Left ventricle myocardium superior (tissue), 1 donor: ENCODE measurements around the gene S100A13. TPM values are rescaled to one million over a fixed set of nuclear protein-coding genes. Genes with fewer than 3 reads are reported as not detected.
"Not testable (repeated sequence)": the region's sequence is repeated elsewhere in the genome, so short reads cannot be mapped to it uniquely, and the experiment has no call there.

ENCODE experiments used
- ATAC-seq: fragments of 200-7000 bp; cut with Tn5 transposase; one replicate; pipeline ENCODE4 v1.9.1; 2020; ENCODE audit warnings: mild to moderate bottlenecking, moderate library complexity
- DNase-seq: peaks from one replicate; pipeline ENCODE4 v3.0.0-alpha.2; 2020
- intact Hi-C: fragments of 100-400 bp; cut with micrococcal nuclease; formaldehyde crosslinking; loops from one replicate; pipeline ENCODE4 v1.11.0; 2022
- total RNA-seq: library from RNA; stranded (reverse); fragmentation: NEBNext Ultra II Directional; extraction: Animal tissue kit (Norgen Biotek cat#: 25700); gene quantifications from one replicate; pipeline ENCODE4 v1.2.1, GENCODE V29; 2021
- donor health status: DM: no; HTN: yes; CAD: no; lungs with severe emphysema.

Gene S100A13
- total RNA-seq, 1 donor from 2014 or later = 124 TPM

DNA sequence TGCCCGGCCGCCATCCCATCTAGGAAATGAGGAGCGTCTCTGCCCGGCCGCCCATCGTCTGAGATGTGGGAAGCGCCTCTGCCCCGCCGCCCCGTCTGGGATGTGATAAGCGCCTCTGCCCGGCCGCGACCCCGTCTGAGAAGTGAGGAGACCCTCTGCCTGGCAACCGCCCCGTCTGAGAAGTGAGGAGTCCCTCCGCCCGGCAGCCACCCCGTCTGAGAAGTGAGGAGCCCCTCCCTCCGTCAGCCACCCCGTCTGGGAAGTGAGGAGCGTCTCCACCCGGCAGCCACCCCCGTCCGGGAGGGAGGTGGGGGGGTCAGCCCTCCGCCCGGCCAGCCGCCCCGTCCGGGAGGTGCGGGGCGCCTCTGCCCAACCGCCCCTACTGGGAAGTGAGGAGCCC is 44.5 kb downstream of the S100A13 start:
- intact Hi-C loops, ATAC-seq: not testable (repeated sequence)

DNA sequence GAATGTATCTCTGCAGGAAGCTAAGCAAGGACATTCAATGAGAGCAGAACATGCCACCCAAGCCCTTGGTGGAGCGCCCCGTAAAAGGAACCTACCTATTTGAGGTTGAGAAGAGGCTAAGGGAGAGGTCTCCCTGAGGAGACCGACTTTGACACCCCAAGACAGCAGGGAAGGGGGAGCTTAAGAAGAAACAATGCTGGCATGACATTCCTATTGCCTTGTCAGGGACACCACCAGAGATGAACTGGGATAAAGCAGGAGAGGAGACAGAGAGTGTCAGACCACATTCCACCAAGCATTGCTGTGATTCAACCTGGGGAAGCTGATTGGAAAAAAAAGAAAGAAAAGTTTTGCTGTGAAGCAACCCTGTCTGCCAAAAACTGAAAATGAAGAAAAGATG is 48.4 kb downstream of the S100A13 start:
- DNase-seq = no peak
- ATAC-seq = no peak
- intact Hi-C loops = no loop called here

More for the DNA sequence above, 44.5 kb downstream of the S100A13 start:
- DNase-seq = not testable (repeated sequence)

DNA sequence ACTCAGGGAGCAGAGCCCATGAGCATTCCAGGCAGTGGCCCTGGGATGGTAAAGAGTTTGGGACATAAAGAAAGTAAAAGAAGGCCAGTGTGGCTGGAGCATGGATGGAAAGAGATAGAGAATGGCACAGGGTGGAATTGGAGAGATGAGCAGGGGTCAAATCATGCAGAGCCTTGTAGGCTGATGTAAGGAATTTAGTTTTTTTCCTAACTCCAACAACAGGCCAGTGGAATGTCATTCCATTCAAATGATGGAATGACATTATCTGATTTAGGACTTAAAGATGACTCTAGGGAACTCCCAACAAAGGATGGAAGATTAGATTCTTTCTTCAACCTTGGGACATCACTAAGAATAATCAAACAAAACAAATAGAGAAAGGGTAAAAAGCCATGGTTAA is 48.8 kb downstream of the S100A13 start:
- intact Hi-C loops = no loop called here
- ATAC-seq (no peak), DNase-seq (no peak)

DNA sequence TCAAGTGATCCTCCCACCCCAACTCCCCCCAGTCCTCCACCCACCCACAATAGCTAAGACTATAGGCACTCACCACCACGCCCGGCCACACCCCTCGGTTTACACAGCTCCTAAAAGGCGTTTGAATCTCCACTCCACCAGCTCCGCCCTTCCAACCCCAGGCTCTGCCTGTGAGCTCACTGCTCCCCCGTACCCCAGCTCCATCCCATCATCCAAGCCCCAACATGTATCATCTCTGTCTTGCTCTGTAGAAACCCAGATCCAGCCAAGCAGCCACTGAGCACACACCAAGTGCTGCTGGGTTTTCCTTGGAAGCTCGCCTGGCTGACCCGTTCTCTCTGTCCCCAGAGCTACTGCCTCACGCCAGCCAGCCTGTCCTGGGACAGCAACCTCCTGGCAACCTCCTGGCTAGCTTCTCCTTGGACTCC is 49.7 kb downstream of the S100A13 start:
- ATAC-seq (peak; percentile 28), DNase-seq (no peak)
- intact Hi-C loops = no loop called here

DNA sequence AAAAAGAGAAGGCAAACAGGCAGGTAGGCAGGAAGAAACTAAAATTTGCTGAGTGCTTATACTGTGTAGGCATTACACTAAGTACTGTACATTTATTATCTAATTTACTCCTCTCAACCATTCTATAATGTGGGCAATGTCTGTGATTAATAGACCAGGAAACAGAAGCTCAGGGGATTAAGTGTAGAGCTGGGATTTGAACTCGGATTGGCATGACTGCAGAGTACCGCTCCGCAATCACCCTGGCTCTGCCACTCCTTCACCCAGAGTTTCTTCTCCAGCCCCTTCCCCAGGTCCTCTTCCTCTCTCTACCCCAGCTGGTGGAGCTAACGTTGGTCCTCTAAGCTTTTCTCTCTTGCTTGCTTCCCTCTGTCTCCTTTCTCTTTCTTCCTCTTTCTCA is 50.2 kb downstream of the S100A13 start:
- DNase-seq (no peak), ATAC-seq (no peak)
- intact Hi-C loops = no loop called here

DNA sequence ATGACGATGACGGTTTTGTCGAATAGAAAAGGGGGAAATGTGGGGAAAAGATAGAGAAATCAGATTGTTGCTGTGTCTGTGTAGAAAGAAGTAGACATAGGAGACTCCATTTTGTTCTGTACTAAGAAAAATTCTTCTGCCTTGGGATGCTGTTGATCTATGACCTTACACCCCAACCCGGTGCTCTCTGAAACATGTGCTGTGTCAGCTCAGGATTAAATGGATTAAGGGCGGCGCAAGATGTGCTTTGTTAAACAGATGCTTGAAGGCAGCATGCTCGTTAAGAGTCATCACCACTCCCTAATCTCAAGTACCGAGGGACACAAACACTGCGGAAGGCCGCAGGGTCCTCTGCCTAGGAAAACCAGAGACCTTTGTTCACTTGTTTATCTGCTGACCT is 51.8 kb downstream of the S100A13 start:
- DNase-seq, intact Hi-C loops, ATAC-seq: not testable (repeated sequence)

DNA sequence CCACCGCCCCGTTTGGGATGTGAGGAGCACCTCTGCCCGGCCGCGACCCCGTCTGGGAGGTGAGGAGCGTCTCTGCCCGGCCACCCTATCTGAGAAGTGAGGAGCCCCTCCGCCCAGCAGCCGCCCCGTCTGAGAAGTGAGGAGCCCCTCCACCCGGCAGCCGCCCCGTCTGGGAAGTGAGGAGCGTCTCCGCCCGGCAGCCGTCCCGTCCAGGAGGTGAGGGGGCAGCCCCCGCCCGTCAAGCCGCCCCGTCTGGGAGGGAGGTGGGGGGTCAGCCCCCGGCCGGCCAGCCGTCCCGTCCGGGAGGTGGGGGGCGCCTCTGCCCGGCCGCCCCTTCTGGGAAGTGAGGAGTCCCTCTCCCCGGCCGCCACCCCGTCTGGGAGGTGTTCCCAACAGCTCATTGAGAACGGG is 52.2 kb downstream of the S100A13 start:
- ATAC-seq, DNase-seq, intact Hi-C loops: not testable (repeated sequence)

DNA sequence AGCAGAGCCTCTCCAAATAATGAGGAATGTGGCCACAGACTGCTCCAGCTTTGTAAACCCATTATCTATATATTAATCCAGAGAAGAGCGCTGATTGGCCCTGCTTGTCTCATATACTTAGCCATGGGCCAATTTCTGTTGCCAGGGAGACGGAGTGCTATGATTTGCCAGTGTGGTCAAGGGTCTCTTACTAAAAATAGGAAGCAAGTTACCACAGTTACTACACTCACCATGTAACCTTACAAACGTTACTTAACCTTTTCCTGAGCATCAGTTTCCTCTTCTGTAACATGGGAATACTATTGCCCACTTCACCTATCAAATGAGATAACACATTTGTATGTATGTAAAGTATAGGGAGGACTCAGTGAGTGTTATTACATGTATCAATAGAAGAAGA is 54.0 kb downstream of the S100A13 start:
- intact Hi-C loops = no loop called here
- DNase-seq = no peak
- ATAC-seq = no peak

DNA sequence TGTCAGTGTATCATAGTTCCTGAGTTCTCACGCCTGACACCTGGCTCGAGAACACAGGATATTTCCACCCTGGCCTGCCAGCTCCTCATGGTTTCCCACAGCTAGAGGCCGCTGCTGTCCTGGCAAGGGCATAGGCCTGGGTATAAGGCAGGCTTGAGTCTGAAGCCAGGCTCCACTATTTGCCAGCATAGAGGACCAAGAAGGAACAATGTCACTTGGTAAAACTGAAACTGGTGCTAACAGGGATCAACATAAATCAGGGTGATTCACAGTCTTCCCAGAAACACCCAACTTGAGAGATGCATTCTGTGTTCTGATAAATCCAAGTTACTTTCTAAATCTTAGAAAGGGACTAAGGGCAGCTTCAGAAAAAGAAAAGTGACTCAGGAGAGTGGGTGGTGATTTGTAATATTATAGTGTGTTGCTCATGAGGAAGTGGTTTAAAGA is 54.7 kb downstream of the S100A13 start:
- peak; percentile 89 for ATAC-seq

DNA sequence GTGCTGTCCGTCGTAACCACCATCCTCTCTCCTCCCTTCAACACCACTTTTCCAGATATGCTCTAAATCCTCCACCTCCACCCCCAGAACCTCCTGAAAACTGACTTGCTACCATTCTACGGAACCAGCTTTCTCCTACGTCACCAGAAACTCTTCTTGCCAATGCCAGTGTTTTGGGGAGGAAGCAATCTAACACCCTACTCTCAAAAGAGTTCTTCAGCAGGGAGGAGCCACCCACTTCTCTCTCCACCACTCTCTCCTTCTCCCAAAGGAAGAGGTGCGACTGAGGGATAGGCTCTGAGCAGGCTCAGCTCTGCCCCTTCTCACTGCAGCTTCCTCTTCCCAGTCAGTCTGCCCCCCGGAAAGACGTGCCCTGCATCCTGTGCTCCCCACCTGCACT is 55.6 kb downstream of the S100A13 start:
- no peak for DNase-seq
- no peak for ATAC-seq
- intact Hi-C loops = no loop called here

More for the DNA sequence above, 54.7 kb downstream of the S100A13 start:
- DNase-seq = peak; percentile 87
- intact Hi-C loops = no loop called here

DNA sequence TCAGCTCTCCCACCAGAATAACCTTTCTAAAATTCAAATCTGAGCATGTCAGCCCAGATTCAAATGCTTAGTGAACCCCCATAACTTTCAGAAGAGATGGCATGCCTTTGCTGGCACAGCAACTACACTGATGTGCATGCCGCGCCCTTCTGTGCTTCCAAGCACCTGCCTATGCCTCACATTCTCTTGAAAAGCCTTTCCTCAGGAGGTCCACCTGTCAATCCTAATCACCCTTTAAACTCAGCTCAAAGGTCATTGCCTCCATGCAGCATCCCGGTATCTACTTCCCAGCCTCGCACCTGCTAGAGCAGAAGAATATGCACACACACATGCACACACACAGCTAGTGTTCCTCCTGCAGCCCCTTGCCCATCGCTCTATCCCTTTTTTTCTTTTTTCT is 56.4 kb downstream of the S100A13 start:
- intact Hi-C loops = no loop called here
- ATAC-seq = no peak

DNA sequence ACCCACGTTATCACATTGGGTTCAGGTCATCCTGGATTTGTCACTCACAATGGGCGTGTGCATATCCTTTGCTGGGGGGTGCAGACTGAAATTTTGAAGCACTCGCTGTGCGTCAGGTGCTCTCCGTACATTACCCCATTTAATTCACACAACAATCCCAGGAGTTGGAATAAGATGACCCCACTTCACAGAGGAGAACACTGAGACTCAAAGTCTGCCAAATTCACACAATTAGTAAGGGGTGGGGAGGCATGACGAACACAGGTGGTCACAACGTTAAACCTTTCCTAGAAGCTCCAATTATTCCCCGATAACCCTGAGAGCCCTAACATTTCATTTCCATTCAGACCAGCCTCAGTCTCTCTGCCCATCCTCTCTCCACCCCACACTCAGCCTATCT is 57.8 kb downstream of the S100A13 start:
- intact Hi-C loops = no loop called here
- ATAC-seq = no peak

More for the DNA sequence above, 56.4 kb downstream of the S100A13 start:
- no peak for DNase-seq

More for the DNA sequence above, 57.8 kb downstream of the S100A13 start:
- no peak for DNase-seq

Other genes with a start within 250 kb of the S100A13 start
- gene S100A8, start 236.4 kb downstream of the S100A13 start, total RNA-seq = 40.7 TPM
- gene S100A7A, start 211.0 kb downstream of the S100A13 start, total RNA-seq = not detected
- not detected for gene S100A7, start 166.9 kb downstream of the S100A13 start, total RNA-seq
- gene S100A6, start 91.5 kb downstream of the S100A13 start, total RNA-seq = 201 TPM
- gene S100A5, start 86.6 kb downstream of the S100A13 start, total RNA-seq = not detected
- gene S100A4, start 81.7 kb downstream of the S100A13 start, total RNA-seq = 114 TPM
- gene S100A3, start 78.2 kb downstream of the S100A13 start, total RNA-seq = 0.79 TPM
- gene S100A2, start 61.7 kb downstream of the S100A13 start, total RNA-seq = 1.9 TPM
- 42.2 TPM for gene S100A16, start 14.4 kb downstream of the S100A13 start, total RNA-seq
- gene S100A14, start 11.2 kb downstream of the S100A13 start, total RNA-seq = 5.7 TPM
- 2,048 TPM for gene S100A1, start 929 bp upstream of the S100A13 start, total RNA-seq
- 73.3 TPM for gene CHTOP, start 6.6 kb upstream of the S100A13 start, total RNA-seq
- gene SNAPIN, start 31.2 kb upstream of the S100A13 start, total RNA-seq = 60.1 TPM
- 56.9 TPM for gene ILF2, start 43.5 kb upstream of the S100A13 start, total RNA-seq
- gene NPR1, start 51.2 kb upstream of the S100A13 start, total RNA-seq = 10.5 TPM
- gene INTS3, start 100.5 kb upstream of the S100A13 start, total RNA-seq = 35.5 TPM
- gene SLC27A3, start 147.9 kb upstream of the S100A13 start, total RNA-seq = 9.8 TPM